Prostate gland (tissue), 2 donors: ENCODE results near the gene ORAI2.
"Not testable (repeated sequence)": the region's sequence is repeated elsewhere in the genome, so short reads cannot be mapped to it uniquely, and the experiment has no call there.

Experiments used
- CTCF ChIP-seq, 4 experiments: fragments of 200-600 bp in 2 of 4; fragments of 450-650 bp in 2 of 4; sonication (generic) in 2 of 4; IDR thresholded peaks; 1 replicate in 3 of 4; 2 replicates in 1 of 4; pipeline ENCODE4 v1.5.1; 2016 to 2019; ENCODE audit warnings: antibody characterized with exemption in 4 of 4, mild to moderate bottlenecking in 2 of 4, moderate library complexity in 2 of 4
- POLR2A ChIP-seq: fragments of 450-650 bp; IDR thresholded peaks from one replicate; pipeline ENCODE4 v1.6.1; 2016; ENCODE audit warnings: antibody characterized with exemption, mild to moderate bottlenecking

GRCh38 chr7:102478314-102479208 lies 45.2 kb downstream of the ORAI2 start, which contains the start of gene POLR2J:
- TF ChIP-seq CTCF (IDR thresholded peaks at IDR 0.05), result peak in 2 of 4 experiments; percentile 51 to 61
- not testable (repeated sequence) for TF ChIP-seq POLR2A
